K562 (cell line): ENCODE measurements around the gene UBE2H. TPM values are rescaled to one million over a fixed set of nuclear protein-coding genes. Genes with fewer than 3 reads are reported as not detected.
A peak's percentile ranks its signal among the peaks of the same experiment; 100 is the strongest.

Source experiments
- AFF1 ChIP-seq, 2 experiments: fragments of 450-650 bp; IDR thresholded peaks; 2 replicates each; pipeline ENCODE4 v1.6.1; 2018; ENCODE audit warnings: mild to moderate bottlenecking in 2 of 2, low read depth in 1 of 2; ENCODE audit not compliant: partially characterized antibody in 2 of 2
- E2F6 ChIP-seq, 2 experiments: IDR thresholded peaks; 2 replicates each; pipeline ENCODE4 v1.6.1; 2011; ENCODE audit warnings: borderline replicate concordance in 1 of 2, control low read depth in 1 of 2, low read depth in 1 of 2, low read length in 1 of 2, mild to moderate bottlenecking in 1 of 2, mixed read lengths in 1 of 2, moderate library complexity in 1 of 2; ENCODE audit not compliant: insufficient read depth in 1 of 2, insufficient read length in 1 of 2, poor library complexity in 1 of 2, severe bottlenecking in 1 of 2; ENCODE audit errors: extremely low read depth in 1 of 2
- ELK3 ChIP-seq: fragments of 450-650 bp; formaldehyde crosslinking; IDR thresholded peaks from 2 replicates; pipeline ENCODE4 v1.4.0; 2020; ENCODE audit warnings: mild to moderate bottlenecking
- FOXK1 ChIP-seq: sonication (generic); formaldehyde crosslinking; IDR thresholded peaks from 2 replicates; pipeline ENCODE4 v1.8.0; 2022; ENCODE audit warnings: missing genetic modification reagents, mild to moderate bottlenecking, borderline replicate concordance
- MTF1 ChIP-seq: fragments of 250-450 bp; sonication (Bioruptor Pico); IDR thresholded peaks from 2 replicates; pipeline ENCODE4 v1.9.0; 2021; ENCODE audit warnings: moderate library complexity, mild to moderate bottlenecking, inconsistent platforms, borderline replicate concordance
- NFE2 ChIP-seq: IDR thresholded peaks from 2 replicates; pipeline ENCODE4 v1.6.1; 2014; ENCODE audit warnings: antibody characterized with exemption, low read depth
- NKRF ChIP-seq: fragments of 450-650 bp; IDR thresholded peaks from 2 replicates; pipeline ENCODE4 v1.6.1; 2016; ENCODE audit warnings: borderline replicate concordance
- PRDM10 ChIP-seq: fragments of 450-650 bp; IDR thresholded peaks from 2 replicates; pipeline ENCODE4 v1.6.1; 2018; ENCODE audit not compliant: partially characterized antibody
- SNIP1 ChIP-seq: fragments of 450-650 bp; IDR thresholded peaks from 2 replicates; pipeline ENCODE4 v1.7.1; 2017; ENCODE audit warnings: low read depth, mild to moderate bottlenecking
- ZNF584 ChIP-seq: fragments of 200-800 bp; sonication (Bioruptor generic); IDR thresholded peaks from 2 replicates; pipeline ENCODE4 v1.6.1; 2016; ENCODE audit warnings: low read depth, mild to moderate bottlenecking, missing genetic modification characterization, missing compliant biosample characterization
- polyA plus RNA-seq, 8 experiments: library from polyadenylated mRNA; depleted of rRNA in 4 of 8; stranded (reverse) in 5 of 8; unstranded in 3 of 8; fragments of >200 nt; fragmentation: Nextera tagmentation in 2 of 8; fragmentation: Illumina TruSeq in 1 of 8; extraction: Ambion mirVana in 2 of 8; extraction: Trizol in 1 of 8; gene quantifications; 2 replicates each; pipeline versions ENCODE4 v1.2.1 to v1.2.3, GENCODE V29; 2011 to 2014; ENCODE audit warnings: inconsistent platforms in 1 of 8, missing spikeins in 1 of 8
- total RNA-seq, 7 experiments: library from RNA; depleted of rRNA in 6 of 7; stranded (reverse); fragments of >200 nt in 6 of 7; fragmentation: Illumina TruSeq in 2 of 7; extraction: Trizol in 2 of 7; gene quantifications; 2 replicates each; pipeline versions ENCODE4 v1.2.1 to v1.2.3, GENCODE V29; 2011 to 2021; ENCODE audit warnings: low replicate concordance in 1 of 7

UBE2H gene
- total and polyA plus RNA-seq, 9 of the 15 experiments (the other 6 are each of a cell fraction or from before 2014, with no cell fraction given): 6.3 to 33.0 (median 13.3) TPM

GRCh38 chr7:129865093-129865924, 87.5 kb downstream of the UBE2H start (continued):
- no peak for TF ChIP-seq E2F6 (IDR thresholded peaks at IDR 0.05; ENCODE audit: borderline replicate concordance in 1 of 2, extremely low read depth in 1 of 2, insufficient read depth in 1 of 2, insufficient read length in 1 of 2, low read depth in 1 of 2, low read length in 1 of 2, poor library complexity in 1 of 2, severe bottlenecking in 1 of 2)
- peak; percentile 92 for TF ChIP-seq ZNF584 (CRISPR knock-in tag)
- TF ChIP-seq NFE2: peak; percentile 86
- no peak for TF ChIP-seq FOXK1 (CRISPR knock-in tag)
- TF ChIP-seq AFF1 (IDR thresholded peaks at IDR 0.05; ENCODE audit: low read depth in 1 of 2, partially characterized antibody in 2 of 2): peak in 1 of 2 experiments; percentile 24
- TF ChIP-seq ELK3 (CRISPR knock-in tag): no peak
- no peak for TF ChIP-seq MTF1 (CRISPR knock-in tag)
- TF ChIP-seq PRDM10: no peak
- TF ChIP-seq NKRF: no peak
- TF ChIP-seq SNIP1: no peak
